Activated gamma-delta T cell (primary cell): ENCODE data around the gene KAZALD1.

Experiments
- DNase-seq: peaks from one replicate; lab custom pipeline; 2025; lab: John Stamatoyannopoulos, UW

Gene KAZALD1

DNA sequence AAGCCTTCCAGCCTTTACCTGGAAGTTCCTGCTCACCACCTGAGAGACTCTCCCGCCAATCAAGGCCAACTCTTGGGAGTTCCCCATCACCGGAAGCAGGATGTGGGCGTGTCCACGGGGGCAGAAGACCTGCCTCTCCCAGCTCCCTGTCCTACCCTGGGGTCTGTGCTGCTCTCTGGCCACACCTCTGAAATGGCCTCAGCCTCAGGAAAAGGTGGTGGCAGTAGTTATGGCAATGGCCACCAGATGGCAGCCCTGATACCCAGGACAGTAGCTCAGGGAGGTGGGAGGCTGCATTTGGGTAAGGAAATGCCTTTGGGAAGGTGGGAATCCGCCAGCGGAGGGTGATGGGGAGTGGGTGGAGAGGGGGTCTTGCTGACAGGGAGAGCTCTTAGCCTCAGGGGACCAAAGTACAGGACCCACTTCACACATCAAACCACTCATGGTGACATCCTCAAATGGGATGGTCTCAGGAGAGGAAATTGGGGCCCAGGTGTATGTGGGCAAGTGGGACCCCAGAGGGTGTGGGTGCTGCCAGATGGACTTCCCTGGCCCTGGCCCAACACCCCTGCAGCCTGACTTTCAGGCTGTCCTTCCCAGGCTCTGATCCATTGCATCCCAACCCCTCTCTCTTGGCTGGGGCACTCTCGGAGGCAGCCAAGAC, 33.9 kb downstream of the KAZALD1 start:
- DNase-seq: no peak

DNA sequence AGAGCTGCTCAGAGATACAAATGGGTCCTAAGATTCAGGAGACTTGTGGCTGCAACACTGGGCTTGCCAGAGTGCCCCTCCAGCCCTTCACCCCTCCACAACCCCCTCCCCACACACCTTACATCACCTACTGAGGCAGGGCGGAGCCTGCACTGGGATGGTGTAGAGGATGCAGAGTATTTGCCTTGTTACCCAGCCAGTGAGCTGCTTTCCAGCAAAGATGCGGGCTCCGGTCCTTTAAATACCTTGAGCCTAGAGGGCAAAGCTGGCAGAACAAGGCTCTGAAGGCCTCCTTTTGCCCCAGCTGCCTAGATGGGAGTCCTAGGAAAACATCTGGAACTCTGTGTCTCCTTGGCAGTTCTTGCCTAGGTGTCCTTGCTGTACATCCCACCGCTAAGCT, 34.6 kb downstream of the KAZALD1 start:
- no peak for DNase-seq

DNA sequence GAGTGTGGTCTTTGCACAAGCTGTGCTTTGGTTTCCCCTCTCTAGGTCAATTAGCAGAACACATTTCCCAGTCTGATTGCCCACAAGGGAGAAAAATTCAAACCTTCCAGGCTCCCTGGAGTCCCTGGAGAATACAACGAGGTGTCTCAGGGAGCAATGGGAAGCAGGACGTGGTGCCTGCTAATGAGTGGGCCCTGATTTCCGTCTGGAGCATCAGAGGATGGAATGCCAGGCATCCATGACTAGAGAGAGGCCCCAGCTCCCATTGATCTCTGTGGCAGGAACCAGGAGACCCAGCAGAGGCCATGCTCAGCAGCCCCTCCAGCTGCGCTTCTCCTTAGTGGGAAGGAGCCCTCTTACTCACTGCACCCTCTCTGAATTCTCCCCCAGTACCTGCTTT, 36.1 kb downstream of the KAZALD1 start:
- DNase-seq: no peak

- DNase-seq: no peak
These were observed 38.1 kb downstream of the KAZALD1 start for GRCh38 chr10:101099901-101100300.

DNA sequence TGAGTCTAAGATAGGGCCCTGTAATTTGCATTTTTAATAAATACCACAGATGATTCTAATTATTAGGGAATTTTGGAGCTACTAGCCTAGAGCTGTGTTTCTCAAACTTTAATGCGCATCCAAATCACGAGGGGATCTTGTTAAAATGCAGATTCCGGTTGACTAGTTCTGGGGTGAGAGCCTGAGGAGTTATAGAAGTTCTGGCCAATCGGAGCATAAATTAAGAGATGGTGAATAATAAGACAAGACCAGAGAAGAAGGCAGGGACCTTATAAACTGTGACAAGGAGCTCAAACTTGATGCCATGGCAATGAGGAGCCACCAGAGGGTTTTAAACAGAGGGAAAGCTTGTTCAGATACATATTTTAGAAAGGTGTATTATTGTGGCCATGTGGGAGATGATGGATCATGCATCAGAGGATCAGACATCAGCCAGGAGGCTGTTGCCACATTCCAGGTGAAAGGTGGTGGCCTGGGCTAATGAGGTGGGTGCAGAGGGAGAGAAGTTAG, 39.6 kb downstream of the KAZALD1 start:
- no peak for DNase-seq

- no peak for DNase-seq
These were observed 41.6 kb downstream of the KAZALD1 start for GRCh38 chr10:101103430-101103829.

DNA sequence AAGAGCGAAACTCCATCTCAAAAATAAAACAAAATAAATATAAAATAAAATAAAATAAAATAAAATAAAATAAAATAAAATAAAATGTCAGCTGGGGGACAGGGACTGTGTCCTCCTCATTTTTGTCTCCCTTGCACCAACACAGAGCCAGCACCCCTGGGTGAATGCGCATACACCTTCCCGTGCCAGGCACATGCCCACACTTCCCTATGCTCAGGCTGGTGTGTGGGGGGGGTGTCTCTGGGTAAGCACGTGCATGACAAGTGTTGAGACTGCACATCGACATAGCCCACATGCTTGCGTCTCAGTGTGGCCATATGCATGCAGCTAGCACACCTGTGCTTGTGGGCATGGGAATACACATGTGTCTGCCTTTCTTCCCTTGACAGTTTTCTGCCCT, 44.6 kb downstream of the KAZALD1 start:
- DNase-seq: no peak

DNA sequence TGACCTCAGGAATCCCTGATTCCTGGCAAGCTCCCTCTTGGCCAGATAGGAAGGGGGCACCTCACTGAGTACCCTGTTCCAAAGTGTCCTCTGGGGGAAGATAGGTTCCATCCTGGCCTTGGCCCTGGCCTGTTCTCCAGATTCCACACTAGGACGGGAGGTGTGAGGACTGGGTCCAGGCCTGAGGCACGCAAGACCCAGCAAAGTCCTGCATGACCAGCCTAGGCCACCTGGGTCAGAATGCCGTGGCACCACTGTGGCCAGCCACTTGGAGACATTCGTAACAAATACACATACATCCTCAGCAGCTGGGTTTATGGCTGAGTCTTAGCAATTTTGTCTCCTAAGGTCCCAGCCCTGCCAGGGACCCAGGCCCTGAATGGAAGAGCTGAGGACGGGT, 46.0 kb downstream of the KAZALD1 start:
- no peak for DNase-seq

DNA sequence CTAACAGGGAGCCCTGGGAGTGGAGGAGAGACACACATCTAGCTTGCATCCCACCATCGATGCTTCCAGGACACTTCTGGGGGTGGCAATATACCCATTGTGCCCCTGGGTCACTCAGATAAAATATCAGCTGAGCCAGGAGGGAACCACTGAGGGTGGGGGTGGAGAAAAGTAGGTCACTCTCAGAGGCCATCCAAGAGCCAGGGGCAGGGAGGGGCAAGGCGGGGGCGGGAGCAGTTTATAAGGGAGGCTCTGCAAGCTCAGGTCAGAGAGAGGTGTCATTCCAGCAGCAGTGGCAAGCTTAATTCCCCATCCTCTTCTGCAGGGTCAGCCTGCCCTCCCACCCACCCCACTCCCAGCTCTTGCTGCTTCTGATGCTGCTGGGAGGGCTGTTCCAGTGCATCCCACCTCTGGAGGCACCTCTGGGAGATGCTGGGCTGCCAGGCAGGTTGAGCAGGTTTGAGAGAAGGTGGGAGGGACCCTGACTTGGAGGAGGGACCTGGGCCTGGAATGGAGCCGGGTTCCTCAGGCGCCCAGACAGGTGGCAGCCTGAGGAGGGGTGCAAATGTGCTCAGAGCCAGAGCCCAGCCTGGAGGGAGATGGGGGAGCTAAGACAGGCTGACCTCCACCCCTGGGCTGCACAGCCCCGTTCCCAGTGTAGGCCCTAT, 49.2 kb downstream of the KAZALD1 start:
- DNase-seq: no peak

- DNase-seq: no peak
These were observed 49.8 kb downstream of the KAZALD1 start for GRCh38 chr10:101111547-101111946.

- no peak for DNase-seq
These were observed 51.2 kb downstream of the KAZALD1 start for GRCh38 chr10:101112799-101113594.

GRCh38 chr10:101113890-101114403, 52.2 kb downstream of the KAZALD1 start:
- no peak for DNase-seq

- no peak for DNase-seq
These were observed 52.9 kb downstream of the KAZALD1 start for GRCh38 chr10:101114646-101115045.
